Fibroblast of mammary gland (primary cell): ENCODE measurements around the gene SAMD1.

ENCODE experiments used
- DNase-seq: peaks from one replicate; pipeline ENCODE4 v3.0.0-alpha.2; 2010; ENCODE audit warnings: low read depth
- H3K4me3 ChIP-seq: 2 replicates; pipeline ENCODE4 v1.5.1; 2011; ENCODE audit warnings: low read depth, mild to moderate bottlenecking, low read length, moderate library complexity; ENCODE audit not compliant: control insufficient read depth
- CTCF ChIP-seq: conservative IDR thresholded peaks from 2 replicates; pipeline ENCODE4 v1.5.1; 2011; ENCODE audit warnings: low read depth, low read length, inconsistent platforms; ENCODE audit not compliant: control insufficient read depth, insufficient read depth

SAMD1 gene

GRCh38 chr19:14127929-14128509 lies 37.5 kb upstream of the SAMD1 start:
- TF ChIP-seq CTCF = no peak
- H3K4me3 ChIP-seq = no peak overlapping the region
- DNase-seq = no peak

- no peak for DNase-seq
- TF ChIP-seq CTCF = no peak
- no peak overlapping the region for H3K4me3 ChIP-seq
Observed at GRCh38 chr19:14127176-14127575, 36.6 kb upstream of the SAMD1 start.

- no peak for DNase-seq
- H3K4me3 ChIP-seq = no peak overlapping the region
- TF ChIP-seq CTCF = no peak
Observed at GRCh38 chr19:14122924-14123323, 32.4 kb upstream of the SAMD1 start.

- TF ChIP-seq CTCF = no peak
- no peak overlapping the region for H3K4me3 ChIP-seq
- no peak for DNase-seq
Observed at GRCh38 chr19:14120497-14120780, 29.9 kb upstream of the SAMD1 start.

- H3K4me3 ChIP-seq = no peak overlapping the region
- no peak for TF ChIP-seq CTCF
- DNase-seq = no peak
Observed at GRCh38 chr19:14119644-14120496, 29.3 kb upstream of the SAMD1 start.

- no peak overlapping the region for H3K4me3 ChIP-seq
- no peak for TF ChIP-seq CTCF
- DNase-seq = no peak
Observed at GRCh38 chr19:14119146-14119545, 28.6 kb upstream of the SAMD1 start.
